Left ventricle myocardium inferior (tissue), 1 donor: ENCODE data around the gene PRKCE. TPM values are rescaled to one million over a fixed set of nuclear protein-coding genes. Genes with fewer than 3 reads are reported as not detected.

Experiments
- DNase-seq: peaks from one replicate; pipeline ENCODE4 v3.0.0-alpha.2; 2020
- H3K27ac ChIP-seq: fragments of 200-600 bp; replicated peaks from 2 replicates; pipeline ENCODE4 v1.8.0; 2021
- H3K27me3 ChIP-seq: fragments of 200-600 bp; 2 replicates; pipeline ENCODE4 v1.8.0; 2021; ENCODE audit warnings: low read depth
- H3K36me3 ChIP-seq: fragments of 200-600 bp; 2 replicates; pipeline ENCODE4 v1.8.0; 2021
- H3K4me1 ChIP-seq: fragments of 200-600 bp; 2 replicates; pipeline ENCODE4 v1.8.0; 2021
- H3K4me3 ChIP-seq: fragments of 200-600 bp; 2 replicates; pipeline ENCODE4 v1.8.0; 2021; ENCODE audit warnings: mild to moderate bottlenecking, moderate library complexity
- H3K9me3 ChIP-seq: fragments of 200-600 bp; replicated peaks from 2 replicates; pipeline ENCODE4 v1.8.0; 2021
- intact Hi-C: fragments of 100-400 bp; cut with micrococcal nuclease; formaldehyde crosslinking; loops from one replicate; pipeline ENCODE4 v1.11.0; 2022
- total RNA-seq: library from RNA; stranded (reverse); fragmentation: NEBNext Ultra II Directional; extraction: Animal tissue kit (Norgen Biotek cat#: 25700); gene quantifications from one replicate; pipeline ENCODE4 v1.2.1, GENCODE V29; 2021
- TF ChIP-seq, protein P1 (sequence below): fragments of 200-600 bp; IDR thresholded peaks from 2 replicates; pipeline ENCODE4 v1.8.0; 2021; ENCODE audit warnings: antibody characterized with exemption, mild to moderate bottlenecking, borderline replicate concordance
- donor health status: DM: no; HTN: yes; CAD: no; lungs with severe emphysema.

Gene PRKCE
- total RNA-seq, 1 donor from 2014 or later = 14.7 TPM

DNA sequence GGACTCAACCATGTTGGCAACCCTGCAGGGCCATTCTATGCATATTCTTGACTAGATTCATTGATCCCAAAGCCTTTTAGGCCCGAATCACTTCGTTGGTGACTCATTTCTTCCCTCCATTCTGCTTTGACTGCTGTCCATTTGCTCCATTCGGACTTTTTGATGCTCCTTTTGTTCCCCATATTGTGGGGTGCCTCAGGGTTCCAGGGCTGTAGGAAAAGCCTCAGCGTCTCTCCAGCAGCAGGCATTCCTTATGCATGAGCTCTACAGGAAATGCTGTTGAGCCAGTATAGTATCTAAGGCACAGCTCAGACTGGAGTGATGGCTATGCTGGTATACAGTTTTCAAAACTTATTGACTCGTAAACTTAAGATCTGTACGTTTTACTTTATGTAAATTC, 292.6 kb downstream of the PRKCE start:
- Histone ChIP-seq H3K9me3 (no peaks in the 10 kb centered on the region), H3K27ac (no peak overlapping the region), H3K4me1 (peaks cover 12% of the 10 kb centered on the region), H3K36me3 (no peaks in the 10 kb centered on the region), H3K4me3 (no peak overlapping the region), H3K27me3 (no peaks in the 10 kb centered on the region)
- no peak for DNase-seq
- TF ChIP-seq, protein P1, sequence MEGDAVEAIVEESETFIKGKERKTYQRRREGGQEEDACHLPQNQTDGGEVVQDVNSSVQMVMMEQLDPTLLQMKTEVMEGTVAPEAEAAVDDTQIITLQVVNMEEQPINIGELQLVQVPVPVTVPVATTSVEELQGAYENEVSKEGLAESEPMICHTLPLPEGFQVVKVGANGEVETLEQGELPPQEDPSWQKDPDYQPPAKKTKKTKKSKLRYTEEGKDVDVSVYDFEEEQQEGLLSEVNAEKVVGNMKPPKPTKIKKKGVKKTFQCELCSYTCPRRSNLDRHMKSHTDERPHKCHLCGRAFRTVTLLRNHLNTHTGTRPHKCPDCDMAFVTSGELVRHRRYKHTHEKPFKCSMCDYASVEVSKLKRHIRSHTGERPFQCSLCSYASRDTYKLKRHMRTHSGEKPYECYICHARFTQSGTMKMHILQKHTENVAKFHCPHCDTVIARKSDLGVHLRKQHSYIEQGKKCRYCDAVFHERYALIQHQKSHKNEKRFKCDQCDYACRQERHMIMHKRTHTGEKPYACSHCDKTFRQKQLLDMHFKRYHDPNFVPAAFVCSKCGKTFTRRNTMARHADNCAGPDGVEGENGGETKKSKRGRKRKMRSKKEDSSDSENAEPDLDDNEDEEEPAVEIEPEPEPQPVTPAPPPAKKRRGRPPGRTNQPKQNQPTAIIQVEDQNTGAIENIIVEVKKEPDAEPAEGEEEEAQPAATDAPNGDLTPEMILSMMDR = no peak
- intact Hi-C loops = no loop called here

DNA sequence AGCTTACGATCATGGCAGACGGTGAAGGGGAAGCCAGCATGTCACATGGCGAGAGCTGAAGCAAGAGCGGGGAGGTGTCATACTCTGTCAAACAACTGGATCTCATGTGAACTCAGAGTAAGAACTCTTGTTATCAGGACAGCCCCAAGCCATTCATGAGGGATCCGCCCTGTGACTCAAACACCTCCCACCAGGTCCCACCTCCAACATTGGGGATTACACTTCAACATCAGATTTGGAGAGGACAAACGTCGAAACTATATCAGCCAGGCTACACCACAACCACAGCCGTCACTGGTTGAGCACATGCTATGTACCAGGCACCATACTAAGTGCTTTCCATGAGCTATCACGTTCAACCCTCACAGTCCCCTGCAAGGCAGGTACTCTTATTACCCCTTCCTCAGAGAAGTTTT, 293.8 kb downstream of the PRKCE start:
- Histone ChIP-seq H3K36me3 (no peaks in the 10 kb centered on the region), H3K4me1 (peaks cover 13% of the 10 kb centered on the region), H3K27me3 (no peaks in the 10 kb centered on the region), H3K9me3 (no peaks in the 10 kb centered on the region), H3K27ac (no peak overlapping the region), H3K4me3 (no peak overlapping the region)
- TF ChIP-seq, protein P1 = no peak
- DNase-seq = no peak
- intact Hi-C loops = no loop called here

DNA sequence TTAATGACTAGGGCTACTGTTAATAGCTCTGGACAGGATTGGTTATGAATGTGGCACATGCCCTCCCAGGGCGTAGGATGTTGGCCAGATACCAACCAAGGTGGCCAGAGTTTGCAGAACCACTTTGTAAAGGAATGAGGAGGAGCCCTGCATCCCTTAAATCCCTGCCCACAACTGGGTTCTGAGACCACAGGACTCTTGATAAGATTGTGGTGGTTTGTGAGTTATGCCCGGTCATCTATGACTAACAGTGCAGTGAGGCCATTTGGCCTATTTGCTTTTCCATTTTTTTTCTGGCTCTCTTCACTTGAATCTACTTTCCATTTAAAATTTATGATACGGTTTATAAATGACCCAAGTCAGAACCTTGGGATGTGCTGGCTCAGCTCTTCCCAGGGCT, 294.5 kb downstream of the PRKCE start:
- TF ChIP-seq, protein P1 = no peak
- DNase-seq = no peak
- intact Hi-C loops = no loop called here

DNA sequence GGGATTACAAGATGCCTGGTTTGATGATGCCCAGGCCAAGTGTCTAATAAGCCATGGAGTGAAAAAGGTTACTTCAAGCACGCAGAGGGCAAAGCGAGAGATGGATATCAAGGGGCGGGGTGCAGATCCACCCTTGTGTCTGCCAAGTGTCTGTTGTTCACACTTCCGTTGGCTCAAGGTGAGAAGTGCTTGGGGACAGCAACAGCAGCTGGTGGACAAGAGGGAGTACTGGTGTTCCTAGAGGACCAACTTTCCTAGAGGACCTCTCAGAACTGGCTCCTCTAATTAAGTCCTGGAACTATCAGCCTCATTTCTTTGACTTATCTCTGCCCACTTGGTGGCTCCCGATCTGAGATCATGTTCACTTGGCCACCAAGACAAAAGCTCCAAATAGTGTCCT, 299.1 kb downstream of the PRKCE start:
- TF ChIP-seq, protein P1 = no peak
- Histone ChIP-seq H3K4me3 (no peak overlapping the region), H3K27ac (no peak overlapping the region), H3K4me1 (peaks cover 12% of the 10 kb centered on the region), H3K27me3 (no peaks in the 10 kb centered on the region), H3K36me3 (no peaks in the 10 kb centered on the region), H3K9me3 (no peaks in the 10 kb centered on the region)
- intact Hi-C loops = no loop called here
- DNase-seq = no peak

More for the DNA sequence above, 294.5 kb downstream of the PRKCE start:
- Histone ChIP-seq H3K27ac (no peak overlapping the region), H3K4me1 (peaks cover 20% of the 10 kb centered on the region), H3K27me3 (no peaks in the 10 kb centered on the region), H3K9me3 (no peaks in the 10 kb centered on the region), H3K4me3 (no peak overlapping the region), H3K36me3 (no peaks in the 10 kb centered on the region)

DNA sequence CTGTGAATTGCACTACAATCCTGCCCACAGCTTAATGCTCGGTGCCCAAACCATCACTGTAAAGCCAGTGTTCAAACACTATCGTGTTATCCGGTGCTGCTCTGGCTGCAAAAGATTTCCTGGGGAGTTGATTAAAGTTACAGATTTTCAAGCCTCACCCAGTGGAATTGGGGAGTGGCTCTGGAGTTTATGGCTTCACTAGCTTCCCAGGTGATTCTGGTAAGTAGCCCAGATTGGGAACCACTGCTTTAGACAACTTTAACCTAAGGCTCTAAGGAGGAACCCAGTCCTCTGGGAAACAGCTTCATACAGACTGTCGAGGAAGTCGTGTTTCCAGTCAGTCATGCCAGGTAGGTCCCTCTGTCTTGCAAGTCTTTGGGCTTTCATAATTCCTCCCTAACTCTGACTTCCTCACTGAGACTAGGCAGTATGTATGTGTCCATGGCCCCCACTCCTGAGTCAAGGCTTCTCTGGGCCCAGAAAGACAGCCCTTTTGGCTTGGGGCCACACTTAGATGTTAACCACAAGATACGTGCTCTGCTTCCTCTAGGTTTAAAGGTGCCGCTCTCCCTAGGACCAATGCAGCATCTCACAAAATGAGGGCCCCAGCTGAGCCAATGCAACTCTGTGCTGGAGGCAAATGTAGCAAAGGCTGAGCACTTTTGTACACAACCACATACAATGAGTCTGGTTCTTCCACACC, 299.7 kb downstream of the PRKCE start:
- intact Hi-C loops = no loop called here
- peaks cover 12% of the 10 kb centered on the region for H3K4me1 ChIP-seq
- H3K36me3 ChIP-seq = no peaks in the 10 kb centered on the region
- no peaks in the 10 kb centered on the region for H3K9me3 ChIP-seq
- no peak overlapping the region for H3K4me3 ChIP-seq
- TF ChIP-seq, protein P1 = no peak
- no peak overlapping the region for H3K27ac ChIP-seq
- no peak for DNase-seq
- H3K27me3 ChIP-seq = no peaks in the 10 kb centered on the region
